GM15510 (cell line): Measurements from ENCODE around the gene CHCHD3.

Experiments used
- POLR2A ChIP-seq: IDR thresholded peaks from 3 replicates; pipeline ENCODE4 v1.6.1; 2011; ENCODE audit warnings: borderline replicate concordance; ENCODE audit not compliant: insufficient read length; ENCODE audit errors: extremely low read depth

CHCHD3 gene

DNA sequence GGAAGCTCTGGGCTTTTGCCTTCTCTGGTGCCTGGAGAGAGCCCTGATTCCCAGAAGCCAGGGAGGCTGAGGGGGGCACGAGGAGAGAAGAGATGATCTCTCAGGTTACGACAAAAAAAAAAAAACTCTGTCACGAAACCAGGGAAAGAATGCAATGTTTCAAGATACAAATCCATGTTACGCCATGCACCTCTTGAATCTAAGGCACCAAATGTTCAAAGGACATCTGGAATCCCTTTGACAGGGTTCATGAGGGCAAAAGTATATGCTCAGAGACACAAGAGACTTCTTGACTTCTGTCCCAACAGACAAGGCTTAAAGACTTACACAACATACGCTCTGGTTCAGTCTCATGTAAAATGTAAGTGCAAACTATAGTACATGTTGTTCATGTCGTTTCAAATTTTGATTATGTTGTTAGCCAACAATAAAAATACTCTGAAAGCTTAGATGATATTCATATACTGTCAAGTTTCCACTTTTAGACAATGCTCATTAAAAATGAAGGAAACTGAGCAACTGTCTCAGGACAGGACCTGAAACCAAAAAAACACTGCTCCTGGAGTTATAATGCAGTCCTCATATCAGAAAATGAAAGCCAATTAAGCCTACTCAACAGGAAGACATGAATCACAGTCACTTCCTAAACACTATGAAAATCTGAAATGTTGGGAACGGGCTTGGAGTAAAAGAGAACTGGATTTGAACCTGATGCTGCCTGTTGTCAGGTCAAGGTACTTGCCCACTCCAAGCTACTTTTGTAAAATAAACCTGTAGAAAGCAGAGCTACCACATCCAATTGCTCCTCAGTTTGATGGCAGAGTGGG, 72.3 kb downstream of the CHCHD3 start:
- no peak for TF ChIP-seq POLR2A

DNA sequence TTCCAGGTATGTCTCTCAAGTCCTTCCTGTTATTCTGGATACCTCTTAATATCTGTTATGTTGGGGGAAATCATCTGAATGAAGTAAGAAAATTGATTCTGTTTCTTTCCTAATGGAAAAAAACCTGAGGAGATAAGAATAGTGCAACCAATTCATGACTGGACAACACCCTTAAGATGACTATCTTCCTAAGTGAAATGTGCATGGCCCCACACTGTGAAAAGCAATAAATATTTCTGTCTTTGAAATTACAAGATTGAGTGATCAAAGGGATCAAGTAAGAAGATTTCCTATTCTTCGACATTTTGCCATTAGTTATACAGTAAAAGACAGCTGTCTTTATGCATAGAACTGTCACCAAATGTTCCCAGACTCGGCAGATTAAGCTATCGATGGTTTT, 73.9 kb downstream of the CHCHD3 start:
- no peak for TF ChIP-seq POLR2A

DNA sequence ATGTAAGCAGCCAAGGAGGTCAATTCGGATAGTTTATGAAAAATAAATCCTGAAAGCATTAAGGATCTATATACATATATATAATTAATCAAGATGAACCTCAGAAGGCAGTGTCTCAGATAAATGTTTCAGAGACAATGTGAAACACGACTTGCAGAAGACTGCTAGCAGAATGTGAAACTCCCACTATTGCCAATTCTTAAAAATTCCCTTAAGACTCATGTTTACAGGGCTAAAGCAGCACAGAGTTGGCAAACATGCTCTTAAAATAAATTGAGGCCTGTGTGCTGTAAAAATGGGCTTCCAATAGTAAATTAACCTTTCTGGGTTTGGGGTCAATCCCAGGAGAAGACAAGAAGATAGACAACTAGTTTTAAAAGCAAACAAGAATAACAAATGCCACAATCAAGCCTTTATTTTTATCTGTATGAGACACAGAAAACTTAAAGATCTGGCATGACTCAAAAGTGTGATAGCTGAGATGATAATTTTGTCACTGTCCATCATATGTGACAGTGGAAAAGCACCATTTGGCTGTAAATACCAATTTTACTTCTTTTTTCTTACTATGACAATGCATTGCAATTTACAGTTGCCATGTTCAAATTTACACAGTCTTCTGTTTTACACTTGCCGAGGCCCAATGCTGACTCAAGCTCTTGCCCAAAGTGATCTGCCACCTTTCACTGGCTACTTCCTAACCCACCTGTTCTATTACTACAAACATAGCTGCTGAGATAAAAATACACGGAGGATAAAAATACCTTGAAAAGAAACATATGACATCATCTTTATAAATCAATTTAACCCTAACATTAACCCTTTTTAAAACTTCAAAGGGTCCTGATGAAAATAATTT, 78.6 kb downstream of the CHCHD3 start:
- no peak for TF ChIP-seq POLR2A

DNA sequence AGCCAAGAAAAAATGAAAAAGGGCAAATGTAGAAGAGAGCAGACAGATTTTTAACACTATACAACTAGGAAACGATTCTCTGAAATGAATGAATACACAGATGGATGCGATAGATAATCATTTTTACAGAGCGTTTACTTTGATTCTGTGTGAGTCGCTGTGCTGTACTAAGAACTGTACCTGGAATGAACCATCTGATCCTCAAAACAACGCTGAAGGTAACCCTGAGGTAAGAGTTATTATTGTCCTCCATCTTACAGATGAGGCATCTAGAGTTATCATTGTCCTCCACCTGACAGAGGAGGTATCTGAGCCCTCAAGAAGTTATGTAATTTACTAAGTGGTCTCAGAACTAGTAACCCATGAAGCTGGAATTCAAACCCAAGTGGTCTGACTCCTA, 80.2 kb downstream of the CHCHD3 start:
- TF ChIP-seq POLR2A = no peak

DNA sequence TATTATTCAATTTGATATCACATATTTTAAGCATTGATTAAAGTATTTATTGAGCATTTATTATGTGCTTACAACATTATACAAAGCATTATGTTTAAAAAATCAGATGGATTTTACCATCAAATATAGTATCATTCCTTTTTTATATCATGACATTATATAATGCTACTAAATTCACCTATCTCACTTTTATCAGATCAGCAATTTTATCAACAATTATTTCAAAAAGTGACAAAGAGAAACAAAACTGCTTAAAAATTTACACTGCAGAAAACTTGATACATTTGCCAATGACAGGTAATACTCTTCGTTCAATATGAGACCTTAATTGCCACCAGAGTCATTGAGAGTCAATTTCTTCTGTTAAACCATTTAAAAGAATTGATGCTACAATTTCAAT, 82.0 kb downstream of the CHCHD3 start:
- no peak for TF ChIP-seq POLR2A

DNA sequence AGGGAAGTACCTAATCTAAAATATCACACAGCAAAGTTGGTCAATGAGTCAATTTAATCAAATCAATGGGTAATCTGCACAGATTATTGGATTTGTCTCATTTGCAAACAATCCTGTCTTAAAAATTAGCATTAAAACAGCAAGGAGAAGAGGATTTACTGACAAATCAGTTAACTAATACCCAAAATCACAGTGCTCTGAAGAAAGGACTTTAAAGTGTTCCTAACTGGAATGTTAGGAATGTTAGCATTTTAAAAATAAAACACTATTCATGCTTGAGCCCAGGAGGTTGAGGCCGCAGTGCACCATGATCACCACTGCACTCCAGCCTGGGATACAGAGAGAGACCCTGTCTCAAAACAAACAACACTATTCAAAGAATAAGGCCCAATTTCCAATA, 83.1 kb downstream of the CHCHD3 start:
- TF ChIP-seq POLR2A = no peak

DNA sequence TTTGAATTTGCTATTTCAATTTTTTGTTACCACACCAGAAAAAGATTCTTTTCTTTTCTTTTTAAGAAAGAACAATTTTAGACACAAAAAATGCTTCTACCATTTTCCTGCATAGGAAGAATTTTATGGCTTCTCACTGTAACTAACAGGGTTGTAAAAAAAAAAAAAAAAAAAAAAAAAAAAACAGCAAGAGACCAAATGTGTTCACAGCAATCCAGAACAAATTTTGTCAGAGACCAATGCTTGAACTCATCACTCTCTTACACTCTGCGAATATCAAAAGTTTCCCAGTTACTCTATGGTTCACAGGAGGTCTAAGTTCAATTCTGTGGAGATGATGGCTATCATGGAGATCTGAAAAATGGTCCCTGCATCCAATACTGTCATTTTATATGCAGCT, 84.4 kb downstream of the CHCHD3 start:
- no peak for TF ChIP-seq POLR2A

DNA sequence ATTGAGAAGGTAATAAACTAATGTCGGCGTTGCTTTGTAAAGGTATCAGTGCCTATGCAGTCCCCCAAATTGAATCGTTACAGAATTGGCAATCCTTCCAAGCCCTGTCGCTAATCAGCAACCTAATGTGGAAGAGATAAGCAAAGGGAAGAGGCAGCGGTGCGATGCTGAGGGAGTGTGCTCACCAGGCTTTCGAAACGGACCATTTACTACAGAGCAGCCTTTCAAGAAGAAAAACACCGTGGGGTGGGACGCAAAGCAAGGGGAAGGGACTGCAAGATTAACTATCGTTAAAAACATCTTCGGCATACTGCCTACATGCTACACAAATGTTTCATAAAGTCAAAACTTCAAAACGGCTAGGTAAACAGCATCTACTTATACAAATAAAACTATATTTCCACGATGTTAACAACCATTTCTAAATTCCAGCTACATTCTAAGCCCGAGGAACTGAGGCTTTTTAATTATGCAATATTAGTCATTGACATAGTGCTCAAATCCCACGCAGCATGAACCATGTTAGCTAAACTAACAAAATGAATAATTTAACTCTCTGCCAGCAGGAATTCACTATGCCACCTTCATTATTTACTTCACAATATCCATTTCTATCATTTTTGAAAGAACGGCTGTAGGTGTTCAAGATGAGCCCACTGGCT, 85.2 kb downstream of the CHCHD3 start:
- no peak for TF ChIP-seq POLR2A

DNA sequence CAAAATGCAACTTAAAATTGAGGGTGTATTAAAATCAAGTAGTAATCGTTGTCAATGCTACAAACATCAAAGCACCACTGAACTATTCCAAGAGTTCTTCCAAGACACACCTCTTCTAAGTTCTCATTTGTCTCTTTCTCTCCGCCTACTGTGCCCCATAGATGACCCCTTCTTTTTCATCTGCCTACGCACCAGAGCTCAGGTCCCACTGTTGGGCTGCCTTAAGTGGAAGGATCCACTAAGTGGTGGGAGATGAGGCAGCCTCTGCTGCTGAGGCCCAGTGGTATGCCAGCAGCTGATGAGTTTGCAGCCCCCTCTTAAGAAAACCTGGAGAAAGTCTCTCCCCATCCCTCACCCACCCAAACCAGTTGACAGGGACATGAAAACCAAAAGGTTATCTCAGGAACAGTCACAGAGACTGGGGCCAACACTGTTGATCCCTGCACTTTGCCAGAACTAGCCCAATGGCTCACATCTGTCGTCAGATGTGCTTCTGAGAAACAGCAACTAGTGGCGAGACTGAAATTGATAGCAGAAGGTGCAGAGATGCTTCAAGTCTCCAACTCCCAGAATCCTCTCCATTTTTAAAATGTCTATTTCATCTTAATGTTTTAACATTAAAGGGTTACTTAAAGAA, 88.4 kb downstream of the CHCHD3 start:
- no peak for TF ChIP-seq POLR2A

DNA sequence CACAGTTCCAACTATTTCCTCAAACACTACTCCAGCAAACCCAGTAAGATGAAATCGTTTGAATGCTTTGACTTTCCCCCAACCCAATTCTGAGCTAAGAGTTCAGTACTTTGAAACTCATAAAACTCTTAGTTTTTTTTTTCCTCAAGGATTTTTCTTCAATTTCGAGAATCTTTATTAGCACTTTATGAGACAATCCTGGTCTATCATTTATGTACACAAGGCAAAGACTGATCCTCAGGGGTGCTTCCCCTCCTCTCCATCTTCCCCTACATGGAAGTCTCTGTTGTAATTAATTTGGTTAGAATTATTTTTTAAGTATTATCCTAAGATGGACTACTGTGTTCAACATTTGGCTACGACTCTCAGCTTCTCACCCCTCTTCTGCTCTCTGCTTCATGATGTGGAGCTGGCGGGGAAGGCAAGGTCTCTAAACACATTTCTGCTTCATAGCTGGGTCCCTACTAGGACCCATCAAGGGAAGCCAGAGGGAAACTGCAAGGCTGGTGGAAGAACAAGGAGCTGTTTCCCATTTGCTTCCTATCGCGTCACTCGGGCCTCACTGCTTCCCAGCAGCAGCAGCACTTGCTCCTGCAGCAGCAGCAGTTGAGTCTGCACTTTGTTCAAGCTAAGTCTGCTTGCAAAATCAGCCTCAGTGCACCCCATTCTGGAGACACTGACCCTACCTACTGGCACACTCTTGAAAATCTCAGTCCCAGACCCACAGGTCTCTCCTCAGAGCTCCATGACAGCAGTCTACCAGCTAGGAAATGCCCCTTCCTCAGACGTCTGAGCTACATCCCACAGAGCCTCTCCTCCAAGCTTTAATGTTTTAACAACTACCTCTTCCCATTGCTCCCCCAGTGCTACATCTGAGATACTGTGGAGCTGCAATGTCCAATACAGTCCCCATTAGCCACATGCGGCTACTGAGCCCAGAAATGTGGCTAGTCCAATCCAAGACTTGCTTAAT, 90.0 kb downstream of the CHCHD3 start:
- TF ChIP-seq POLR2A = no peak

DNA sequence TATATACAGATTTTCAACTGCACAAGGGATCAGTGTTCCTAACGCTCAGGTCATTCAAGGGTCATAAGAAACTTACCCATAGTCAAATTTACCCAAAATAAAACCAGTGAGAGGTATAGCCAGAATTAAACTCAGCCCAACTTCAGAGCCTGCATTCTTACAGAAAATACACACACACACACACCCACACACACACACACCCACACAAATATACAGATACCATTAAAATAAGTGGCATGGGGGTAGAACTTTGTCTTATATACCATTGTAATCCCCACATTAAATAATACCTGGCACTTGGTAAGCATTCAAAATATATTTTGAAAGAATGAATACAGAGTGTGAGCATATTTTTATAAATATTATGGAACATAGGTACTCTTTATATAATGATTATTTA, 93.8 kb downstream of the CHCHD3 start:
- no peak for TF ChIP-seq POLR2A

DNA sequence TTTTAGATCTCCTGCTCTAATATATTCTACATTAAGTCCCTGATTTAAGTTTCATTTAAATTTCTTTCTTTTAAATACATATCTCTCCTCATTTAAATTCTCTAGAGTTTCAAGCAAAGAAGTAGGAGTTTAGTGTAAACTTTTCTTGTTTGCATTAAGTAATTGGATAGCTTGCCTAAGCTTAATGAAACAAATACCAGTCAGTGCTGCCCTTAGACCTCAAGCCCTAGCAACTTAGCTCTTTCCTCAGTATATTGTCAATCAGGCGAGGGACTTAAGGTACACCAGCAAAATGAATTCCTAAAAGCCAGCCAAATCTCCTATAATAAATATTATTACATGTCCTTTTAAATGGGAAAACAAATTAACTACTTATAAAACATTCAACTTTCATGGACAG, 101.5 kb downstream of the CHCHD3 start:
- TF ChIP-seq POLR2A = no peak

DNA sequence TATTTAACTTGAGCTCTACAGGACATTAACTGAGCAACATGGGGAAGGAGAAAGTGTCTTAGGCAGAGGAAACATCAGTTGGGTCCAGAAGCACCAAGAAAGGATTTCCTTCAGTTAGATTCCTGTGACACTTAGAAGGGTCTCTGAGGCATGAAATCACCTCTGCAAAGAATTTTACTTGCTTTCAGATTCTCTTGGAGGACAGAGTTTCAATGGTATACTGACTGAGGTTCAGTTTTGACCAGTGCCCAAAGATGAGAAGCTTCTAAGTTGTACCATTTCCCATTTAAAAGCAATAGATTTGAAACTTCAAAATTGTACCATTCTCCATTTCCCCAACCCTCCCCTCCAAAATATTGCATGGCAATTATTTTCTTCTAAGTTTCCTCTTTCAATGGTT, 102.4 kb downstream of the CHCHD3 start:
- no peak for TF ChIP-seq POLR2A

DNA sequence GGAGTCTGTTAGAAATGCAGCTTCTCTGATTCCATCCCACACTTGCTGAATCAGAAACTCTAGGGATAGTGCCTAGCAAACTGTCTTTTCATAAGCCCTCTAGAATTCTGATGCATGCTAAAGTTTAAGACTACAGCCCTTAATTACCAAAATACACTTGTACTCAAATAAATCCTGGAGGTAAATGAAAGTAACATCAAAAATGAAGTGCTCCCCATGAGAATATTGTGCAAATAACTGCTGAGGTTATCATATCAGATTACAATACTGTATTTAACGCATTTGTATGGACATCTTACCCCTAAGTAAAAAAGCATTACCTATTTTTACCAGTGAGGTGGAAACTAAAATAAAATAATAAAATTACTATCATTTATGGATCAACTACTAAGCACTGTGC, 104.7 kb downstream of the CHCHD3 start:
- TF ChIP-seq POLR2A = no peak
